Epidermal melanocyte (primary cell): ENCODE measurements around the gene DLGAP4.
"Not testable (repeated sequence)": the region's sequence is repeated elsewhere in the genome, so short reads cannot be mapped to it uniquely, and the experiment has no call there.

ENCODE experiments used
- DNase-seq: peaks from one replicate; pipeline ENCODE4 v3.0.0; 2011; ENCODE audit warnings: low spot score; ENCODE audit not compliant: insufficient read length

Gene DLGAP4

DNA sequence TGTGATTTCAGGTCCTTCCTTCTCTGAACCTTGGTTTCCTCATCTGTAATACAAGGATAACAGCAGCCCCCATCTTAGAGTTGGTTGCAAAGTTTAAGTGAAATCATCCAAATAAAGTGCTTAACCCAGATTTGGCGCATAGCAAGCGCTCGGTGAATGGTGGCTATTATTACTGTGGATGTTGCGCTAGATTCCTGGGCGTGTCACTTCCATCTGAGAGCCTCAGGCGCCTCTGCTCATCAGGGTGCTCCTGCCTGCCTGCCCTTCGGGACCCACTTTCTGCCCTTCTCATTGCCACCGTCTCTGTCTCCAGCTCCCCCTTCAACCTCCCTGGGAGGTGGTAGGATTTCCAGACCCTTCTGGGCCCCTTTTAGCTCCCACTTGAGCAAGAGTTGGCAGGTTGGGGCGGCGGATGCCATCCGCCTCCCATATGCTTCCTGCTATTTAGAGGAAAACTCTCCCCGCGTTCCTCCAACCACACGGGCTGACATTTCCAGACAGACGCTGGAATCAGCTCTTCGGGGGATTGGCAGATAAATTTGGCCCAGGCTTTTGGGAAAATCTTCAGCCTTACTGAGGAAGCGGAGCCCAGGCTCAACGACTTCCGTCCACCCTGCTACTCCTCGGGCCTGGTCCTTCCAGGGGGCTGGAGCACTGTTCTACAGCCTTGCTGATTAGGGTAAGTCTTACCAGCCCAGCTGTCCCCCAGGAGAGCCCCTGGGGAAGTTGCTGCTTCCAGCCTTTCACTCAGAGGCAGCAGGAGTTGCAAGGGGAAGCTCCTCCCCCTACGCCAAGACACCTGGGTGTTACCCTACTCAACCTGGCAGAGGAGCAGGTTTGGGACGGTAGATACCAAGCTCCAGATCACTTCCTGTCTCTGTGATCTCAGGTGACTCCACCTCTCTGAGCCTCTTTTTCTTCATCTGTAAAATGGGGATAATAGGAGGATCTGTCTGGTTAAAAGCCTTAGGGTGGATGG, 71.5 kb downstream of the DLGAP4 start:
- no peak for DNase-seq

DNA sequence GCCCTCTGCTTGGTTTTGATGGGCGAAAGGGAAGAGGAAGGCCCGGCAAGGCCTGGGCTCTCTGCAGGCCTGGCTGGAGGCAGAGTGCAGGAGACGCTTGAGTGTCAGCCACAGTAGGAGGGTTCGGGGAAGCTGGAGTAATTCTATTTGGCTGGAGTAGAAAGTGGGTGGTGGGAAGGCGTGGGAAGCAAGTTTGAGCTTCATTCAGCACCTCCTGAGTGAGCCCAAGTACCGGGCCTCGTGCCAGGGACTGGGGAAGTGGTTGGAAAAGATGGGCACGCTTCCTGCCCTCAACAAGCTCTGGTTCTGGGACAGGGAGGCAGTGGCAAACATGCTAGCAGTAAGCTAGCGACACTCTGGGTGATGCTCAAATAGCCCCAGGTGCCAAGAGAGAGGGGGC, 72.5 kb downstream of the DLGAP4 start:
- DNase-seq: no peak

DNA sequence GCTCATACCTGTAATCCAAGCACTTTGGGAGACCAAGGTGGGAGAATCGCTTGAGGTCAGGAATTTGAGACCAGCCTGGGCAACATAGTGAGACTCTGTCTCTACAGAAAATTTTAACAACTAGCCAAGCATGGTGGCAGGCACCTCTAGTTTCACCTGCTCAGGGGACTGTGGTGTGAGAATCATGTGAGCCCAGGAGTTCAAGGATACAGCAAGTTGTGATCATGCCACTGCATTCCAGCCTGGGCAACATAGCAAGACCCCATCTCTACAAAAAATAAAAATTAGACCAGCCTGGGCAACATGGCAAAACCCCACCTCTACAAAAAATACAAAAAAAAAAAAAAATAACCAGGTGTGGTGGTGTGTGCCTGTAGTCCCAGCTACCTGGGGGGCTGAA, 73.8 kb downstream of the DLGAP4 start:
- DNase-seq: not testable (repeated sequence)

DNA sequence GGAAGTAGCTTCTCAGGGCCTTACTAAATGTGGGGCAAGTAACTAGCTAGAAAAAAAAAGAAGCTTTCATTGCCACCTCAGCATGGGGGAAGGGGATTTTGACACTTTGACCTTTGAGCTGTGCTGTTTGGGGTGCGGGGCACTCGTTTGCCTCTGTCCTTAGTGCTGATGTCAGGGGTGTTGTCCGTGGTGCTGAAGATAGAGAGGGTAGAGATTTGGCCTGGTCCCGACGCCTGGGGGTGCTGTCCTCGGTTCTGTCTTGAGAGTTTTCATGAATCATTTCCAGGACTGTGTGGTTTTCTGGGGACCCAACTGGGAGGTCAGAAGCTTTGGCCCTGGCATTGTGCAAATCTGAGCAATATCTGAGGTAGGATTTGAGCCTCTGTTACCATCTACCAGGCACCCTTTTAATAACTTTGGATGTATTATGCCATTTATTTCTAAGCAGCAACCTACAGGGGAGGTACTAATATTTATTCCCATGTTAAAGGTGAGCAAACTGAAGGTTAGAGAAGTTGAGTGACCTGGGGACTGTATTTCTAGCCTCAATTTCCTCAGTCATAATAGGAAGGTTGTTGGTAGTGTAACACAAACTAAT, 78.0 kb downstream of the DLGAP4 start:
- DNase-seq: no peak

DNA sequence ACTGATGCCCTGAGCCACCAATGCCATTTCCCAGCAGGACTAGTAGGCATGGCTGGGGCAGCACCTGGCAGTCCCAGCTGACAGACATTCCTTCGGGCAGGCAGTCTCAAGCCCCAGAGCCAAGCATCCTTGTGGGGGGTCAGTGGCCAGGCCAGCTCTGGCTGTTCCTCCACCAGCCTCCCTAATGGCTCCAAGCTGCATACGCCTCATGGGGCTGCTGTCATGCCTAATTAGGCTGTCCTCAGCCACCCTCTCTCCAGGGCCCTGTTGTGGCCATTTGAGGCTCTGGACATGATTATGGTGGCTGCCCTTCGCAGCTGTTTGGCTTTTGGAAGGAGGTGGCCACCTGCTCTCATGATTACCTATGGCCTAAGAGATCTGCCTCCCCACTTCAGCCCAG, 79.4 kb downstream of the DLGAP4 start:
- DNase-seq: no peak

DNA sequence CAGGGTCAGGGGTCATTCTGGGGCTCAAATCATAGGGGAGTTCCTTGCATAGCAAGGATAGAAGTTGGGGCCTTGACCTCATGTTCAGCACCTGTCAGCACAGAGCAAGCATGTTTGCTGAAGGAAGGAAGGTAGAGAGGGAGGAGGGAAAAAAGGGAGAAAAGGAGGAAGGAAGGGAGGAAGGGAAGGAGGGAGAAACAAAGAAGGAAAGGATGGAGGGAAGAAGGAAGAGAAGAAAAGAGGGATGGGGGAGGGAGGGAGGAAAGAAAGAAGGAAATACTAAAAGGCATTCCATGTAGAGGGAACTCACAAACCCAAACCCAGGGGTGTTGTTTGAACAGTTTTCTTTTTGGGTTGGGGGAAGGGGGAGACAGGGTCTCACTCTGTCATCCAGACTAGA, 80.1 kb downstream of the DLGAP4 start:
- no peak for DNase-seq

DNA sequence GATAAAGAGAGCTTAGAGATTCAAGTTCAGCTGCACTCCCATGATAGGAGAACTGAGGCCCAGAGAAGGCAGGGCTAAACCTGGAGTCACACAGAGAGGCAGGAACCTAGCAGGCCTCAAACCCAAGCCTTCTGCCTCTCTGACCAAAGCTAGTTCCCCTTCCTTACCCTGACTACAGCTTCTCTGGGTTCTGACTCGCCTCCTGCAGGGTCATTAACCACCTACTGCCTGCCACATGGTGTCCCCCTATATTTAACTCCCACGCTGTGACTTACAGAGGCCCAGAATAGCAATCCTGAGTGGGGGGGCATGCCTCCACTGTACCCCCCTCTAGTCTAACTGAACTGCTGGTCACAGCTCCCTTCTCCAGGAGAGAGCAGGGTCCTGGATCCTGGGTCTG, 84.1 kb downstream of the DLGAP4 start:
- no peak for DNase-seq

DNA sequence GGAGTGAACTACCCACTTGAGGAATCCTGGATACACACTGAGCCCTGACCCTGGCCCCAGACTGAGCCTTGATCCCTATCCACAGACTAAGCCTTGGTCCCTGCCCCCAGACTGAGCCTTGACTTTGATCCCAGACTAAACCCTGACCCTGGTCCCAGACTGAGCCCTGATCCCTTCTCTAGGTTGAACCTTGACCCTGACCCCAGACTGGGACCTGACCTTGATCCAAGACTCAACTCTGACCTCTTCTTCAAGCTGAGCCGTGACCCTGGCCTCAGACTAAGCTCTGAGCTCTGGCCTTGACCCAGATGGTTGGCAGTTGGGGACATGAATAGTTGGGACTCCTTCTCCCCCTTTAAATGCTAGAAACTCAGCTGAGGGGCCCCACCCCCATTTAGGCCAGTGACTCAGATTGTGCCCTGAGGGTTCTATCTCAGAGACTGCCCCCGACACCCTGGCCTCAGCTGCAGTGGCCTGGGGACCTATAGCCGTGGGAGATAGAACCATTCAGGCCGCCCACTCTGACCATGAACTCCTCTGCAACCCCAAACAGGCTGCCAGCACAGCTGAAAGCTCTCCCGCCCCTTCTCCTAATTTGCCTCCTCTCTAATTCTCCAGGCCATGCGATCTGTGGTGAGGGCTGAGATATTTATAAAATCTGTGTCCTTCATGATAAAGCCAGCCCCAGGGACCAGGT, 84.7 kb downstream of the DLGAP4 start:
- DNase-seq: no peak

DNA sequence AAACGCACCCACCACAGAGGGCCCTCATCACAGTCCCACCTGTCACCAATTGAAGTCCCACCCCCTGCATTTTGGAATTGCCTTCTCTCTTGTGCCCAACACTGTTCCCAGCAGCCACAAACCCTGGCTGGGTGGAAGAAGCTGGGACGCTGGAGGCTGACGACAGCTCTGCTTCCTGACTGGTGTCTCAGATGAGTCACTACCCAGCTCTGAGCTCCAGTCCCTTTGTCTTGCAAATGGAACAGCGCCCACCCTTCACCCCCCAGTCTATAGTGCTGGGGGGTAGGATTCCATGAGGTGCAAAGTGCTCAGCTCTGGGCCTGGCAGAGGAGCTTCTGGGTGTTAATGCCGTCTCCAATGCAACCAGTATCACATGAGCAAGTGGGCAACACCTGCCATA, 85.3 kb downstream of the DLGAP4 start:
- DNase-seq: no peak

DNA sequence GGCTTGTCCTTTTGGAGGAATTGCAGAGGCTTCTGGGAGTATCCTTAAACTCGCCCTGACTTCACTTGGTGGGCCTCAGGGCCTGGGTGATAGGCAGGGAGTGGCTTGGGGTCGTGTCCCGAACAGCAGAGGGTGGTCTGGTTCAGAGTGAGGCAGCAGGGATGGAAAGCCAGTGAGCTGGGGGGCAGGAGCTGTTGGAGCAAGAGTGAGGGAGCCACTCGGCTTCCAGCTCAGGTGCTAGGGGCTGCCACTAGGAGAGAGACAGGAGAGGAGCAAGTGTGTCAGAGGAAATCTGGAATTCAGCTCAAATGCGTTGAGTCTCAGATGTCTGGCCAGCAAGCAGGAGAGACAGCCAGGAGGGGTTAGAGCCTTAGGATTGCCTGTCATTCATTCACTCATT, 85.8 kb downstream of the DLGAP4 start:
- DNase-seq: no peak

DNA sequence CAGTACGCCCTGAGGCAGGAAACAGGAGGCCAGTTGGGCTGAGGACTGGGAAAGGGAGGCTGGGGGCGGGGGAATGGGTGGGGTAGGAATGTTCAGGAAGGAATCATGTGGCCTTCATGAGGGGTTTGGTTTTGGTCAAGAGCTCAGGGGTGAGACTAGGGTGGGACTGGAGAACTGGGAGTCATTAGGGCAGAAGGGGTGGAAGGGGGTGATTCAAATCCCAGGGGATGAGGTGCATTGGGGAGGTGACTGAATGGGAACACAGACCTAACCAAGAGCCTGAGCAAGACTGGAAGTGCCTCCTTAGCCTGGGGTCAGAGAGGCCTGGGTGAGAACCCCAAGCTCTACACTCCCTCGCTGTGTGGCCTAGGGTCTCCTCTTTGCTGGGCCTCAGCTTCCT, 86.8 kb downstream of the DLGAP4 start:
- no peak for DNase-seq

DNA sequence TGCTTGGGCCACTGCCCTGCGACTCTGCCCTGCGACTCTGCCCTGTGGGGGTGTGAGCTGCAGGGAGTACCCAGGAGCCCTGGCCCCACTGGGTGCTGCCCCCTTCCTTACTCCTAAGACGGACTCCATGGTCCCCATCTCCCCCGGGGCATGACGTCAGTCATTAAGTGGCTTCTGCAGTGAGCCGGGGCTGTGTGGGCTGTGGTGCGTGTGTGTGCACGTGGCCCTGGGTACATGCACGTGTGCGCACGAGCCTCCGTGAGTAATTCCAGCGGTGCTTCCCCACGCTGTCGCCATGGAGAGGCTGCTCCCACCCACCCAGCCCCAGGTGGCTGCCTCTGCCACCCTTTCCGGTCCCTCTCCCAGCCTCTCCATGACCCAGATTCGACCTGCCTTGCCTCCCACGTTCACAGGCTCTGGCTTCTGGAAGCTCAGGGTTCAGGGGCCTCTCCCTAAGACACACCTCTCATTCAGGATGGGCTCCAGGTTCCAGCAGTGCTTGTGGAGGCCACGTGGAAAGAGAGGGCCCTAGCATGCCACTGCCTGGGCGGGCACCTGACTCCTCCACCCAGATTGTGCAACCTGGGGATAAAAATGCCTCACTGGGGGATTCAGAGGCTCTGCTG, 88.3 kb downstream of the DLGAP4 start:
- DNase-seq: no peak

DNA sequence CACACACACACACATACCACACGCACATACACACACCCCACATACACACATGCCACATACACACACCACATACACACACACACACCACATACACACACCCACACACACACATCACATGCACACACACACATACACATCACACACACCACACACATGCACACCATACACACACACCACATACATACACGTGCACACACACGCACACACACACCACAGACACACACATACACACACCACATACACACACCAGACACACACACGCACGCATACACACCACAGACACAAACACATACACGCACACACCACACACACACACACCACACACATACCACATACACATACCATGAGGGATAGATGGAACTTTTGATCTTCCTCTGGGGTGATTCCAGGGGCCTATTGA, 90.2 kb downstream of the DLGAP4 start:
- no peak for DNase-seq

DNA sequence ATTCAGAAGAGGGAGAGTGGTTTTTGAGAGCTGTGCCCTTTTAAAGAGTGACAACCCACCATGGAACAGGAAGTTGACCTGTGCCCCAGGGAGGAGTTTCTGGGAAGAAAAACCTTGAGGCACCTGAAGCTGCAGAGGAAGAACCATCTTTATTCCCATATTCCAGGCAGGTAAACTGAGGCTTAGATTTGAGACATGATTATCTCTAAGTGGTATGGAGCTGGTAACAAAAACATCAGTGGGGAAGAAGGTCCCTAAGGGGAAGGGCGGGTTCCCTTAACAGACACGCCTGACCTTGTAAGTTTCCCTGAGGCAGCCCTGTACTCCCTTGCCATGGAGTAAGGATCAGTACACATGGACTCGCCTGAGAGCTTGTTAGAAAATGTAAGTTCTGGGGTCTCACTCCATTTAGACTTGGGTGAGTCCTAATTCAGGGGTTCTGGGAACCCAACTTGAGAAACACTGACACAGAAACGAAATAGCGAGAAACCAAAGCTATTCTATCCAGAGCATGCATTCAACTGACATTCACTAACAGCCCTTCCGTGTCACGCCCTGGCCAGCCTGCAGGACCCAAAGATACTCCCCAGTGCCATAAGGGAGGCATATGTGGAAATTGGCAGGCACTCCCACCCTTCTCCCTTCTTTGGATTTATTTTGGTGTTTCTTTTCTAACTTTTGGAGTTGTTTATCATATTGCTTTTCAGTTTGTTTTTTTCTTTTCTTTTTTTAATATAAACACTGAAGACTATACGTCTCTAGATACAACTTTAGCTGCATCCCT, 90.9 kb downstream of the DLGAP4 start:
- no peak for DNase-seq

DNA sequence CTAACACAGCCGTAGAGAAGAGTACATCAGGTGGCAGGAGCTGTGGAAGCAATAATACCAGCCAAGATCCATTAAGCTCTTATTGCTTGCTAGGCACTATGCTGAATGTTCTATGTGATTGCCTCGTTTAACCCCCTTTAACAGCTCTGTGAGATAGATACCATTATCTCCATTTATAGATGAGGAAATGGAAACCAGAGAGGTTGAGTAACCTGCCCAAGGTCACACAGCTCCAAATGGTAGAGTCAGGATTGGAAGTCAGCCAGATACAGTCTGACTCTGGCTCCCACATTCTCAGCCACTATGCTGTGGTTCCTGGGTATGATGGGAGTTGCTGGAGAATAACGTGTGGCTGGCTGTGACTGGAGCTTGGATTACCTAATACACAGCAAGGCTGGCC, 92.4 kb downstream of the DLGAP4 start:
- DNase-seq: no peak

DNA sequence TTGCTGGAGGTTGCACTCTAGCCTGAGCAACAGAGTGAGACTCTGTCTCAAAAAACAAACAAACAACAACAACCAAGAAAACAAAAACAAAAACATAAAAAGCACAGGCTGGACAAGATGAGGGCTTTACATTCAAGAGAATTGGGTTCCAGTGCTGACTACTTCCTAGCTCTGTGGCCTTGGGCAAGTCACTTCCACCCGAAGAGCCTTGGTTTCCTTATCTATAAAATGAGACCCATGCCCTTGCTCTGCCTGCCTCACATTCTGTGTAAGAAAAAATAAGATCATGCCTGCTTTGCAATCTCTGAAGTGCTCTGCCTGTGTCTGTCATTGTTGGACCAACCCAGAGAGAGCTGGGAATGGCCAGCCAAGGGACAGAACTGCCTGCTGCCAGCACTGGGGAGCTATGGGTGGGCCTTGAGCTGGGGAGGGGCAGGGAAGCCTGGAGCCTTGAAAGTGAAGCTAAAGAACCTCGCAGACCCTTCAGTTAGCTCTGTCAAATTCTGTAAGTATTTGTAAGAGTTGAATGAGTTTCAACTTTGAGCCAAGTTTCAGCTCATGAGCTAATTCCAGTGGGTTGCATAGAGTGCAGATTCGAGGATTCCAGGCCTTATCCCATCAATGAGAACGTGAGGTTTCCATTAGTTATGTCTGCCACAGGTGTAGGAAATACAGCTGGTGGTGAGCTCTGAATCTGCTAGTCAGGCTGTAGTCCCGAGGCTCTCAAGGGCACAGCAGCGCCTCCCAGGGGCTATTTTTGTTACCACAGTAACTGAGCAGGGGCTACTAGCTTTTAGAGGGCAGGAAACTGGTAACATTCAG, 93.2 kb downstream of the DLGAP4 start:
- peak; percentile 78 for DNase-seq

DNA sequence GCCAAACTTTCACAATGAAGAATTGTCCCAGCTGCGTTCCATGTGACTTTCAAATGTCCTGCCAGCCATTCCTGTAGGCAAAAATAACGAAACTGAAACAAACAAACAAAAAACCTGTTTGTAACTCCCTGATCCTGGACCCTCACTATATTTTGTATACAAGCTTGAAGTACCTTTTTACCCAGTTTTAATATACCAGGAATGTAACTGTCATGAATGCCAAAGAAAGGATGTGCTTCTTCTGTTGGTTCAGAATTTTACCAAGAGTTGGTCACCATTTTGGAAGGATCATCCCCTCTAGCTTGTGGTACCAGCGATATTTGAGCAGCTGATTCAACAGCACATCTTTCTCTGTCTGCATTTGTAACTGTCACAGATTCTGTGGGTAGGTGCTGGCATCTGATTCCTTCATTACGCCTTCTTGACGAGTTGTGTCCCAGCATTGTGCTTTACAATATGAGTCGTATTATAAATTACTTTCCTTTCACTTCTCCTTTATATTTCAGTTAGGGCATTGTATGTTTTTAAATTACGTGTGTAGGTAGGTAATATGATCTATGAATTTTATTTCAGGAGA, 93.9 kb downstream of the DLGAP4 start:
- no peak for DNase-seq

DNA sequence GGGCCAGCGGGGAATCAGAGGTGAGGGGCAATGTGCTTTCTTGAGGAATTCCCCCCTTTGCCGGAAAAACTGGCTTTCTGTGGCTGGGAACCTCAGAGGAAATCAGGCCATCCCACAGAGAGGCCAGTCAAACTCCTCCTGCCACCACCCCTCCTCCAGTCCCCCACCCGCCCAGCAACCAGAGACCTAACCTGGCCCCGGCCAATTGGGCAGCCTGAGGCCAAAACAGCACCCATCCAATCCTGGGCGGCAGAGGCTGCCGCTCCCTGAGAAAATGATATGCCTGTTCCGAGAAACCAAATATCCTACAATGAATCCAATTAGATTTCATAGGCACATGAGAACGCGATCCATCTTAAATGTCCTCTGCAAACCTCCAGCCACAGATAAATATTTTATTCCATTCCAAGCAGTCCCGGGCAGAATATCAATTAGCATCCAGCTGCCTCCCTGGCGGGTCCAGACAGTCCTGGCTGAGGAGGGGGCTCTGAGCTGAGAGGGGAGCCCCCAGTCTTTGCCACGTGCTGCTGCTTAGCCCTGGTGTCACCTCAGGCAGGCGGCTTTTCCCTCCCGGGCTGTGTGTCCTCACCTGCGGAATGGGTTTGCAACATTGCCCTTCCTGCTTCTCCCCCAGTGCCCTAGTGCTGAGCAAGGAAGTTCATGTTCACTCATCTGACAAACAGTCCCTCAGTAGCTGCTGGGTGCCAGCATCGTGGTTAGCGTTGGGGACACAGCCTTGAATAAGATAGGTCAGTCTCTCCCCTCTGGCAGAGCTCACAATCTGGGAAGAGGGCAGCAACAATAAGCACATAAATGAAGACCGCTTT, 95.0 kb downstream of the DLGAP4 start:
- DNase-seq: peak; percentile 41

DNA sequence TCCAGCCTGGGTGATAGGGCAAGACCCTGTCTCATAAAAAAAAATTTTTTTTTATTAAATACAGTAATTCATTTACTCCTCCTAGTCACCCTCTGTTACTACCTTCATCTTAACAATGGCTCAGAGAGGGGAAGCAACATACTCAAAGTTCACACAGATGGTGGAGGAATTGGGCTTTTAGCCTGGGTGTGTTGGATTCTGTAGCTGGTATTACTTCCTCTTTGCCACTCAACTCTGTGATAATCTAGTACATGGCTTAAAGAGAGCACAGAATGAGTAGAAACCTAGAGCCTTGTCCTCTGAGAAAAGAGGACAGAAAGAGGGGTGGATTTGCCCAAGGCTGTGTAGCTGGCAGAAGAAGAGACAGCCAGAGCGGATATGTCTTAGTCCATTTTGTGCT, 96.6 kb downstream of the DLGAP4 start:
- DNase-seq: no peak
